Measurements from ENCODE around the gene STOX1.
A peak's percentile ranks its signal among the peaks of the same experiment; 100 is the strongest.
"Not testable (repeated sequence)": the region's sequence is repeated elsewhere in the genome, so short reads cannot be mapped to it uniquely, and the experiment has no call there.

Gene STOX1

GRCh38 chr10:68813559-68813958 is 13.8 kb upstream of the STOX1 start:
- Mint-ChIP-seq H3K9me3 (no peaks in the 10 kb centered on the region), H3K27ac (no peak overlapping the region), H3K4me3 (no peak overlapping the region), H3K4me1 (ENCODE audit: low read depth) (no peaks in the 10 kb centered on the region), H3K27me3 (no peaks in the 10 kb centered on the region), H3K36me3 (ENCODE audit: low read depth) (no peaks in the 10 kb centered on the region)
- intact Hi-C loops (cut with micrococcal nuclease), result no loop called here

GRCh38 chr10:68816796-68817412 is 10.4 kb upstream of the STOX1 start:
- no peak overlapping the region for H3K4me3 Mint-ChIP-seq
- intact Hi-C loops (cut with micrococcal nuclease), result no loop called here
- H3K36me3 Mint-ChIP-seq (ENCODE audit: low read depth), result no peaks in the 10 kb centered on the region
- H3K9me3 Mint-ChIP-seq, result no peaks in the 10 kb centered on the region
- H3K27me3 Mint-ChIP-seq, result no peaks in the 10 kb centered on the region
- H3K27ac Mint-ChIP-seq, result no peak overlapping the region
- no peaks in the 10 kb centered on the region for H3K4me1 Mint-ChIP-seq (ENCODE audit: low read depth)

GRCh38 chr10:68820359-68820758 is 7.0 kb upstream of the STOX1 start:
- H3K27ac Mint-ChIP-seq; H3K9me3 Mint-ChIP-seq; H3K27me3 Mint-ChIP-seq; H3K4me3 Mint-ChIP-seq; H3K36me3 Mint-ChIP-seq (ENCODE audit: low read depth); H3K4me1 Mint-ChIP-seq (ENCODE audit: low read depth); intact Hi-C loops (cut with micrococcal nuclease): not testable (repeated sequence)

GRCh38 chr10:68822626-68823025 is 4.7 kb upstream of the STOX1 start:
- H3K9me3 Mint-ChIP-seq; intact Hi-C loops (cut with micrococcal nuclease); H3K27ac Mint-ChIP-seq; H3K4me3 Mint-ChIP-seq; H3K4me1 Mint-ChIP-seq (ENCODE audit: low read depth); H3K36me3 Mint-ChIP-seq (ENCODE audit: low read depth): not testable (repeated sequence)
- peaks cover 17% of the 10 kb centered on the region for H3K27me3 Mint-ChIP-seq

- not testable (repeated sequence) for H3K36me3 Mint-ChIP-seq (ENCODE audit: low read depth)
Measured at GRCh38 chr10:68827592-68827959, 245 bp downstream of the STOX1 start.

GRCh38 chr10:68828083-68828601 is 811 bp downstream of the STOX1 start:
- H3K36me3 Mint-ChIP-seq (ENCODE audit: low read depth); H3K27ac Mint-ChIP-seq; H3K9me3 Mint-ChIP-seq; intact Hi-C loops (cut with micrococcal nuclease); H3K4me1 Mint-ChIP-seq (ENCODE audit: low read depth): not testable (repeated sequence)
- Mint-ChIP-seq H3K4me3 (peak overlapping the region; percentile 23), H3K27me3 (peaks cover 40% of the 10 kb centered on the region)

More at GRCh38 chr10:68827592-68827959, 245 bp downstream of the STOX1 start:
- H3K27me3 Mint-ChIP-seq, result peaks cover 40% of the 10 kb centered on the region
- intact Hi-C loops (cut with micrococcal nuclease); H3K9me3 Mint-ChIP-seq; H3K27ac Mint-ChIP-seq; H3K4me1 Mint-ChIP-seq (ENCODE audit: low read depth); H3K4me3 Mint-ChIP-seq: not testable (repeated sequence)

GRCh38 chr10:68828833-68829232 is 1.5 kb downstream of the STOX1 start:
- no peaks in the 10 kb centered on the region for H3K9me3 Mint-ChIP-seq
- no peaks in the 10 kb centered on the region for H3K36me3 Mint-ChIP-seq (ENCODE audit: low read depth)
- no peak overlapping the region for H3K4me3 Mint-ChIP-seq
- peaks cover 5% of the 10 kb centered on the region for H3K4me1 Mint-ChIP-seq (ENCODE audit: low read depth)
- no peak overlapping the region for H3K27ac Mint-ChIP-seq
- H3K27me3 Mint-ChIP-seq, result peaks cover 40% of the 10 kb centered on the region
- intact Hi-C loops (cut with micrococcal nuclease), result no loop called here

- Mint-ChIP-seq H3K36me3 (ENCODE audit: low read depth) (no peaks in the 10 kb centered on the region), H3K27ac (no peak overlapping the region), H3K27me3 (peaks cover 40% of the 10 kb centered on the region), H3K4me3 (no peak overlapping the region), H3K9me3 (no peaks in the 10 kb centered on the region), H3K4me1 (ENCODE audit: low read depth) (peaks cover 5% of the 10 kb centered on the region)
- intact Hi-C loops (cut with micrococcal nuclease), result no loop called here
Measured at GRCh38 chr10:68829521-68829920, 2.2 kb downstream of the STOX1 start.

- no peaks in the 10 kb centered on the region for H3K36me3 Mint-ChIP-seq (ENCODE audit: low read depth)
- intact Hi-C loops (cut with micrococcal nuclease), result no loop called here
- peaks cover 40% of the 10 kb centered on the region for H3K27me3 Mint-ChIP-seq
- no peaks in the 10 kb centered on the region for H3K9me3 Mint-ChIP-seq
- no peak overlapping the region for H3K4me3 Mint-ChIP-seq
- no peak overlapping the region for H3K27ac Mint-ChIP-seq
- H3K4me1 Mint-ChIP-seq (ENCODE audit: low read depth), result peaks cover 5% of the 10 kb centered on the region
Measured at GRCh38 chr10:68829952-68830351, 2.6 kb downstream of the STOX1 start.

GRCh38 chr10:68831961-68832455 is 4.7 kb downstream of the STOX1 start:
- Mint-ChIP-seq H3K4me3 (no peak overlapping the region), H3K27ac (no peak overlapping the region), H3K27me3 (peaks cover 24% of the 10 kb centered on the region), H3K9me3 (no peaks in the 10 kb centered on the region), H3K4me1 (ENCODE audit: low read depth) (peaks cover under 1% of the 10 kb centered on the region), H3K36me3 (ENCODE audit: low read depth) (no peaks in the 10 kb centered on the region)
- intact Hi-C loops (cut with micrococcal nuclease), result no loop called here

- no peaks in the 10 kb centered on the region for H3K9me3 Mint-ChIP-seq
- H3K27me3 Mint-ChIP-seq, result peaks cover 23% of the 10 kb centered on the region
- H3K4me1 Mint-ChIP-seq (ENCODE audit: low read depth), result no peaks in the 10 kb centered on the region
- no peaks in the 10 kb centered on the region for H3K36me3 Mint-ChIP-seq (ENCODE audit: low read depth)
- intact Hi-C loops (cut with micrococcal nuclease), result no loop called here
- no peak overlapping the region for H3K4me3 Mint-ChIP-seq
- no peak overlapping the region for H3K27ac Mint-ChIP-seq
Measured at GRCh38 chr10:68832601-68833000, 5.3 kb downstream of the STOX1 start.

- Mint-ChIP-seq H3K27ac (no peak overlapping the region), H3K27me3 (no peaks in the 10 kb centered on the region), H3K4me3 (no peak overlapping the region), H3K36me3 (ENCODE audit: low read depth) (no peaks in the 10 kb centered on the region), H3K4me1 (ENCODE audit: low read depth) (no peaks in the 10 kb centered on the region), H3K9me3 (no peaks in the 10 kb centered on the region)
- intact Hi-C loops (cut with micrococcal nuclease), result no loop called here
Measured at GRCh38 chr10:68837626-68838322, 10.4 kb downstream of the STOX1 start.

- H3K4me3 Mint-ChIP-seq; intact Hi-C loops (cut with micrococcal nuclease); H3K9me3 Mint-ChIP-seq; H3K4me1 Mint-ChIP-seq (ENCODE audit: low read depth); H3K27ac Mint-ChIP-seq; H3K27me3 Mint-ChIP-seq; H3K36me3 Mint-ChIP-seq (ENCODE audit: low read depth): not testable (repeated sequence)
Measured at GRCh38 chr10:68840650-68841049, 13.3 kb downstream of the STOX1 start.

GRCh38 chr10:68848281-68848680 is 20.9 kb downstream of the STOX1 start:
- Mint-ChIP-seq H3K9me3 (no peaks in the 10 kb centered on the region), H3K27me3 (no peaks in the 10 kb centered on the region), H3K27ac (no peak overlapping the region), H3K36me3 (ENCODE audit: low read depth) (no peaks in the 10 kb centered on the region), H3K4me3 (no peak overlapping the region), H3K4me1 (ENCODE audit: low read depth) (no peaks in the 10 kb centered on the region)
- intact Hi-C loops (cut with micrococcal nuclease), result no loop called here

GRCh38 chr10:68848806-68849205 is 21.5 kb downstream of the STOX1 start:
- no peaks in the 10 kb centered on the region for H3K4me1 Mint-ChIP-seq (ENCODE audit: low read depth)
- H3K4me3 Mint-ChIP-seq, result no peak overlapping the region
- no peak overlapping the region for H3K27ac Mint-ChIP-seq
- H3K27me3 Mint-ChIP-seq, result no peaks in the 10 kb centered on the region
- no peaks in the 10 kb centered on the region for H3K9me3 Mint-ChIP-seq
- no peaks in the 10 kb centered on the region for H3K36me3 Mint-ChIP-seq (ENCODE audit: low read depth)
- intact Hi-C loops (cut with micrococcal nuclease), result no loop called here

All from dendritic cell treated with granulocyte-macrophage colony-stimulating factor and Interleukin-4, amounts not matched to agents 40 ng/mL and 50 ng/mL, for 4 days (primary cell).